HG03565 (cell line): Measurements from ENCODE around the gene TMEM97.

Experiments
- ATAC-seq: cut with Tn5 transposase; IDR thresholded peaks from one replicate; pipeline ENCODE4 v1.9.1; 2021; ENCODE audit warnings: mild to moderate bottlenecking, moderate library complexity; ENCODE audit not compliant: unreplicated experiment

Gene TMEM97

GRCh38 chr17:28315846-28316705, 2.9 kb upstream of the TMEM97 start:
- no peak for ATAC-seq

DNA sequence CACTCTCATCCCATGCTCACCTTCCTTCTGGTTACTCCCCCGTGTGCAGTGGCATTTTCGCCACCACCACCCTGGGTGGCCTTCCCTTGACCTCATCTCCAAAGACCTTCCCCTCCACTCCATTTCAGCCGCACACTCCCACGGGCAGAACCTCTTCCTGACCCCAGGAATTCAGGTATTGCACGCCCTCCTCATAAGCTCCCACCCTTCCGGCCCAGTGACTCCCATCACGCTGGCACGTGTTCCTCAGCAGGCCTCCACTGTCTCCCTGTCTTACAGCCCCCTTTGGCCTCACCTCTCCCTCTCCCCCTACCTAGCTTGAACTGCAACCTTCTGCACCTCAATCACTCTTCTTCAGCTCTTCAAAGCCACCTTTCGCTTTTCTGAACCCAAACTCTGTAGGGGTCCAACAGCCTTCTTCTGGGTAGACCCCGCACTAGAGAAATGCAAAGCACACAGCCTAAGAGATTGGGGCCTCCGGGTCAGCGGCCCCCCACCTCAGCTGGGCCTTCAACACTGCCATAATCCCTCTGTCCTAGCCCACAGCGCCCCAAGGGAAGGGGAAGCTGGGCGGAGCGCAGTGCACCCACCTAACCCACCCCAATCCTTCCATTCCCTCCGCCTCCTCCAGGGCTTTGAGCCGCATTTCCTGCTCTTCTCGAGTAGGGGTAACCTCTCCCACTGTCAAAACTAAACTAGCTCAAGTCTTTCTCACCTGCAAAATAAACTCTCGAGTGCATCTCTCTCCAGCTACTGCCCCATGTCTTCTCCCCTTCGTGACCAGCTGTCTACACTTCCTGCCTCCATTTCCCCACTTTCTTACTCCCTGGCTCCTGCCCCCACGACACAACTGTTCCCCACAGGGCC, 1.7 kb upstream of the TMEM97 start:
- ATAC-seq, result no peak

GRCh38 chr17:28317966-28318758, 838 bp upstream of the TMEM97 start:
- peak; percentile 10 for ATAC-seq

GRCh38 chr17:28319598-28319935, 567 bp downstream of the TMEM97 start:
- ATAC-seq, result no peak

- ATAC-seq, result no peak
These were observed 1.4 kb downstream of the TMEM97 start for GRCh38 chr17:28320215-28321061.

DNA sequence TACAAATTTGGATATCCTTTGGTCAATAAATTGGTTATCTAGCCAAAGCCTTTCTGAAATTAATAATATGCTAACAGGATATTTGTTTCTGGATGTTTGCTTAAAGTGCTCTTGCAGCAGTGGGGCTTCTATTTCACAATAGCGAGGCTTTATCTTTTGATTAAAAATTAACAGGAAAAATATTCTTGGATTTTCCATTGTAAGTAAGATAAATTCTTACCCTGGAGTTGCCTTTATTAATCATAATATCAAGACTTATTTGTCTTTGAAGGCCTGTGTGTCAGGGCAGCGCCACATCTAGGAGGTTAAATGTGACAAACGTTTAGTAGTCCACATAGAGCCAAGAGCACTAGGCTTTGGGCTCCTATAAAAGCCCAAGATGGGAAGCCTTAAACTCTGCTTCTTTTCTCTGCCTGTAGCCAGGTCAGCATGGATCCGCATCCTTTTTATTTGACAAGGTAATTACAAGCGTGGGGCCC, 5.3 kb downstream of the TMEM97 start:
- no peak for ATAC-seq

GRCh38 chr17:28324781-28325180, 5.8 kb downstream of the TMEM97 start:
- ATAC-seq, result no peak

- no peak for ATAC-seq
These were observed 6.2 kb downstream of the TMEM97 start for GRCh38 chr17:28325211-28325610.

GRCh38 chr17:28326114-28326513, 7.1 kb downstream of the TMEM97 start:
- no peak for ATAC-seq

DNA sequence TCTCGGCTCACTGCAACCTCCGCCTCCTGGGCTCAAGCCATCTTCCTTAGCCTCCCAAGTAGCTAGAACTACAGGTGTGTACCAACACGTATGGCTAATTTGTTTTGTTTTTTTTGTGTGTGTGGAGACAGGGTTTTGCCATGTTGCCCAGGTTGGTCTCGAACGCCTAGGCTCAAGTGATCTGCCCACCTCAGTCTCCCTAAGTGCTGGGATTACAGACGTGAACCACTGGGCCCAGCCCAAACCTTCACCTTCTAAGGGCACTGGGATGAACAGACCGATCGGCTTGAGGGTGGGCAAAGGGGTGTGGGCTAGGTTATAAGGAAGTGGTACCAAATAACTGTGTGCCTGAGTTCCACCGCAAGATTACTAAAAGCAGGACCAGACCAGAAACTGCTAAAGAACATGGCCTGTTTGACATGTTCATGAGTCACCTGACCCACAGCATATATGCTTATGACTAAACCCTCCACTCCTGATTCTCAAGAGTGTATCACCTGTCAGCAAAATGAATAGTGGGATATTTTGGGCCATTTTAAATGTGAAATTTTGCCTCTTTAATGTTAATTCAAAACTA, 8.1 kb downstream of the TMEM97 start:
- ATAC-seq, result peak; percentile 61

- ATAC-seq, result no peak
These were observed 8.7 kb downstream of the TMEM97 start for GRCh38 chr17:28327709-28328108.

- no peak for ATAC-seq
These were observed 9.3 kb downstream of the TMEM97 start for GRCh38 chr17:28328325-28328724.

- no peak for ATAC-seq
These were observed 11.7 kb downstream of the TMEM97 start for GRCh38 chr17:28330671-28331070.

DNA sequence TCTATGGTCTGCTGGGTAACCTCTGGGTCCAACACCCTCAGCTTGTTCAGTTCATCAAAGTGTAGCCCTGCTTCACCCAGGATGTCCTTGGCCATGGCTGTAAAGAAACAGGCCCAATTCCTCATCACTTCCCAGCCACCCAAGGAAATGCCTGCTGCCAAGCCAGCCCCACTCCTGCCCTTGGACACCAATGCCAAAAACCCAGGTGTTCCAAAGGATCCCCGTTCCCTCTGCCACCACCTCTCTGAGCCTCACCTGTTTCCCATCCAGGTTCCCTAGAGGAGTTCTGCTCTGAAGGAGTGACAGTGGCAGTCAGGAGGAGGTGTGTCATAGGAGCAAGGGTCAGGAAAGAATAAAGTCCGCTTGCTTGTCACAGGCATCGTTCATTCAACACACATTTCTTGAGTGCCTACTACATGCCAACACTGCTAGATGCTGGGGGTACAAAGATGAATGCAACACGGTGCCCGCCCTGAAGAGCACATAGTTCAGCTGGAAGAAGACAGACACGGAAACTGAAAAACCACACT, 13.0 kb downstream of the TMEM97 start:
- no peak for ATAC-seq

- no peak for ATAC-seq
These were observed 14.2 kb downstream of the TMEM97 start for GRCh38 chr17:28333083-28333746.

DNA sequence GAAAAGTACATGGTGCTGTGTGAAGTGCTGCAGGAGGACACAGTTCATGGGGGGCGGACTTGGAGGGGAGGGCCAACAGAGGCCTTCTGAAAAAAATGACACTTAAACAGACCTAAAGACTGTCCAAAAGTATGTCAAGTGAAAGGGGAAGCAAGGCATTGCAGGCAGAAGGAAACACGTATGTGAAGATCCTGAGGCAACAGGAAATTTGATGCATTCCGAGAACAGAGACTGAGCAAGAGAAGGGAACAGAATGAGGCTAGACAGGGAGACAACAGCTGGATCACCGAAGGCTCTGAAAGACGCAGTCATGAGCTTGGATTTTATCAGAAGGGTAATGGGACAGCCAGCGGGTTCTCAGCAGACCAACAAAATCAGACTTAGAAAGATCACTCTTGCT, 15.2 kb downstream of the TMEM97 start:
- no peak for ATAC-seq

GRCh38 chr17:28334666-28335200, 15.7 kb downstream of the TMEM97 start:
- ATAC-seq, result no peak

DNA sequence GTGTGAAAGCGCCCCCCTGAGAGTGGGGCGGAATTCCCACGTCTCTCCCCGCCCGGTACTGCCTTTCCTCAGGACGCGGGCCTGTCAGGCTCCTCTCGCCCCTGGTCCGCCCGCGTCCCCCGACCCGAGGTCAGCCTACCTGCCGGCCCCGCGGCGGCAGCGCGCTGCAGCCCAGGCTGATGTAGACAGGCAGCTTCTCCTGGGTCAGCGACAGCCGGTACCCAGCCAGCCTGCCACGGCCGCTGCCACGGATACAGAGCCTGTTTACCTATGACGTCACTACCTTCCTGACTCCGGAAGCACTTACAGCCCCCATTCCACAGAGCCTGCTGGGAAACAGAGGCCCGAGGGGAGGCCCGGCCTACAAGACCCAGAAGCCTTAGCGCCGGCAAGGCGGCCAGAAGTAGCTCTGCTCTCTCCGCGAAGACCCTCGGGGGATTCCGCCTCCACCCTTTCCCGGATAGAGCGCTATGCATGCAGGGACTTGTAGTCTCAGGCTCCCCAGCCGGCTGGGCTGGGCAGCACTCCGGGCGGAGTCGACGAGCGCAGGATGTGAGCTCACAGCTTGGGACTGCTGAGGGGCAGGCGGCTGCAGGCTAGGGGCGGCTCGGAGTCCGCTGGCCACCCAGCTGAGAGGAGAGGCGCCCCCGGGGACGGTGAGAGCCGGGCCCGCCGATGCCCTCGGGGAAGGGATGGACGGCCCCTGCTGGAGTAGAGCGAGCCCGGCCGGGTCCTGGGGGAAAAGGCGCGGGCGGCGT, 16.4 kb downstream of the TMEM97 start, which contains the start of the genes IFT20 and TNFAIP1:
IFT20 (minus strand) TSS at position 272 of the 758 bp plus-strand sequence. CDS start 3,487 bp downstream, outside the sequence.
TNFAIP1 (plus strand) TSS at position 561 of the 758 bp plus-strand sequence. CDS start 3,761 bp downstream, outside the sequence.
- ATAC-seq, result peak; percentile 93
